OCI-LY1 (cell line): ENCODE measurements around the gene RUNX1.

ENCODE experiments used
- EZH2 ChIP-seq: fragments of 200-600 bp; sonication (generic), shearing (Covaris generic); IDR thresholded peaks from 2 replicates; pipeline ENCODE4 v1.8.0; 2017; ENCODE audit warnings: borderline replicate concordance, mixed run types, mild to moderate bottlenecking, antibody characterized with exemption, low read length, moderate library complexity, mixed read lengths
- TF ChIP-seq, protein P1 (sequence below): fragments of 200-600 bp; sonication (generic), shearing (Covaris generic); IDR thresholded peaks from 2 replicates; pipeline ENCODE4 v1.5.1; 2017; ENCODE audit warnings: mild to moderate bottlenecking, antibody characterized with exemption, low read length, moderate library complexity, mixed read lengths

- TF ChIP-seq, protein P1, sequence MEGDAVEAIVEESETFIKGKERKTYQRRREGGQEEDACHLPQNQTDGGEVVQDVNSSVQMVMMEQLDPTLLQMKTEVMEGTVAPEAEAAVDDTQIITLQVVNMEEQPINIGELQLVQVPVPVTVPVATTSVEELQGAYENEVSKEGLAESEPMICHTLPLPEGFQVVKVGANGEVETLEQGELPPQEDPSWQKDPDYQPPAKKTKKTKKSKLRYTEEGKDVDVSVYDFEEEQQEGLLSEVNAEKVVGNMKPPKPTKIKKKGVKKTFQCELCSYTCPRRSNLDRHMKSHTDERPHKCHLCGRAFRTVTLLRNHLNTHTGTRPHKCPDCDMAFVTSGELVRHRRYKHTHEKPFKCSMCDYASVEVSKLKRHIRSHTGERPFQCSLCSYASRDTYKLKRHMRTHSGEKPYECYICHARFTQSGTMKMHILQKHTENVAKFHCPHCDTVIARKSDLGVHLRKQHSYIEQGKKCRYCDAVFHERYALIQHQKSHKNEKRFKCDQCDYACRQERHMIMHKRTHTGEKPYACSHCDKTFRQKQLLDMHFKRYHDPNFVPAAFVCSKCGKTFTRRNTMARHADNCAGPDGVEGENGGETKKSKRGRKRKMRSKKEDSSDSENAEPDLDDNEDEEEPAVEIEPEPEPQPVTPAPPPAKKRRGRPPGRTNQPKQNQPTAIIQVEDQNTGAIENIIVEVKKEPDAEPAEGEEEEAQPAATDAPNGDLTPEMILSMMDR, result no peak
- TF ChIP-seq EZH2, result no peak
Measured at GRCh38 chr21:35019631-35020032, 29.5 kb downstream of the RUNX1 start.
